Ramos (cell line): Measurements from ENCODE around the gene CDC42EP2.

Source experiments
- in situ Hi-C: fragments of 300-500 bp; cut with MboI; formaldehyde crosslinking; loops from one replicate; pipeline ENCODE4 v1.14.3; 2022; ENCODE audit warnings: low sequenced_read_pairs; ENCODE audit not compliant: unreplicated experiment

Gene CDC42EP2

GRCh38 chr11:65297026-65297672, 17.5 kb upstream of the CDC42EP2 start:
- in situ Hi-C loops, result no loop called here

GRCh38 chr11:65298131-65298535, 16.5 kb upstream of the CDC42EP2 start:
- in situ Hi-C loops, result no loop called here

- in situ Hi-C loops, result no loop called here
These were observed 15.9 kb upstream of the CDC42EP2 start for GRCh38 chr11:65298655-65299179.

- in situ Hi-C loops, result no loop called here
These were observed 13.9 kb upstream of the CDC42EP2 start for GRCh38 chr11:65300621-65301275.

- in situ Hi-C loops, result no loop called here
These were observed 13.0 kb upstream of the CDC42EP2 start for GRCh38 chr11:65301491-65302329.

- in situ Hi-C loops, result no loop called here
These were observed 11.1 kb upstream of the CDC42EP2 start for GRCh38 chr11:65303555-65303954.

- in situ Hi-C loops, result no loop called here
These were observed 10.6 kb upstream of the CDC42EP2 start for GRCh38 chr11:65304110-65304509.

- in situ Hi-C loops, result no loop called here
These were observed 10.1 kb upstream of the CDC42EP2 start for GRCh38 chr11:65304613-65305012.

- in situ Hi-C loops, result no loop called here
These were observed 9.0 kb upstream of the CDC42EP2 start for GRCh38 chr11:65305501-65306268.

GRCh38 chr11:65307298-65308229, 7.1 kb upstream of the CDC42EP2 start:
- in situ Hi-C loops, result no loop called here

- in situ Hi-C loops, result no loop called here
These were observed 6.3 kb upstream of the CDC42EP2 start for GRCh38 chr11:65308281-65308891.

GRCh38 chr11:65309006-65309405, 5.7 kb upstream of the CDC42EP2 start:
- in situ Hi-C loops, result no loop called here

GRCh38 chr11:65310215-65310614, 4.5 kb upstream of the CDC42EP2 start:
- in situ Hi-C loops, result no loop called here

- in situ Hi-C loops, result no loop called here
These were observed 3.9 kb upstream of the CDC42EP2 start for GRCh38 chr11:65310736-65311135.

- in situ Hi-C loops, result no loop called here
These were observed 3.4 kb upstream of the CDC42EP2 start for GRCh38 chr11:65311170-65311678.

GRCh38 chr11:65315204-65315865, 669 bp downstream of the CDC42EP2 start:
- in situ Hi-C loops, result no loop called here

- in situ Hi-C loops, result no loop called here
These were observed 1.2 kb downstream of the CDC42EP2 start for GRCh38 chr11:65315866-65316226.
